Lung (tissue), 12 donors: ENCODE data around the gene ABCB10. TPM values are rescaled to one million over a fixed set of nuclear protein-coding genes. Genes with fewer than 3 reads are reported as not detected.

ENCODE experiments used
- ATAC-seq: fragments of 200-7000 bp; cut with Tn5 transposase; one replicate; pipeline ENCODE4 v1.9.1; 2020; ENCODE audit warnings: moderate number of reproducible peaks; ENCODE audit not compliant: insufficient read depth, low FRiP score
- DNase-seq, 3 donors: peaks; one replicate each; pipeline ENCODE4 v3.0.0-alpha.2; 2013 to 2017
- H3K27ac ChIP-seq, 2 donors: one replicate each; pipeline ENCODE4 v1.5.1; 2013; ENCODE audit warnings: mild to moderate bottlenecking in 2 of 2, moderate library complexity in 2 of 2, control low read depth in 1 of 2, inconsistent platforms in 1 of 2, low read depth in 1 of 2, low read length in 1 of 2
- H3K27me3 ChIP-seq, 3 donors: one replicate each; pipeline ENCODE4 v1.5.1; 2013; ENCODE audit warnings: low read length in 2 of 3; ENCODE audit not compliant: control insufficient read depth in 3 of 3, insufficient read depth in 3 of 3
- H3K36me3 ChIP-seq, 4 donors: one replicate each; pipeline ENCODE4 v1.5.1; 2013; ENCODE audit warnings: low read length in 4 of 4, mild to moderate bottlenecking in 1 of 4, moderate library complexity in 1 of 4; ENCODE audit not compliant: control insufficient read depth in 4 of 4, insufficient read depth in 4 of 4
- H3K4me1 ChIP-seq, 5 donors: one replicate each; pipeline ENCODE4 v1.5.1; 2013; ENCODE audit warnings: low read length in 5 of 5, mild to moderate bottlenecking in 2 of 5, moderate library complexity in 1 of 5; ENCODE audit not compliant: control insufficient read depth in 5 of 5, insufficient read depth in 5 of 5
- H3K4me3 ChIP-seq: one replicate; pipeline ENCODE4 v1.5.1; 2013; ENCODE audit warnings: mild to moderate bottlenecking, control low read depth, moderate library complexity
- H3K9ac ChIP-seq, 2 donors: one replicate each; pipeline ENCODE4 v1.5.1; 2013; ENCODE audit warnings: low read length in 2 of 2, control low read depth in 1 of 2; ENCODE audit not compliant: insufficient read depth in 1 of 2
- H3K9me3 ChIP-seq, 4 donors: one replicate each; pipeline ENCODE4 v1.5.1; 2013; ENCODE audit warnings: low read length in 3 of 4, mild to moderate bottlenecking in 1 of 4, moderate library complexity in 1 of 4; ENCODE audit not compliant: control insufficient read depth in 4 of 4, insufficient read depth in 3 of 4
- WGBS, 2 donors: extraction: QIAGEN DNeasy Blood & Tissue Kit; methylation state at CpG; one replicate each; pipeline ENCODE4 v1.1.7; 2013; 5-methylcytosine and 5-hydroxymethylcytosine counted together
- polyA plus RNA-seq, 2 donors: library from polyadenylated mRNA; stranded (reverse); fragments of 200-250 nt; gene quantifications; one replicate each; pipeline ENCODE4 v1.2.1, GENCODE V29; 2013
- total RNA-seq, 2 donors: library from RNA; depleted of rRNA in 1 of 2; stranded (reverse); fragments of >200 nt in 1 of 2; gene quantifications; one replicate each; pipeline ENCODE4 v1.2.1, GENCODE V29; 2014 to 2021
- TF ChIP-seq, protein P1 (sequence below): IDR thresholded peaks from 2 replicates; pipeline ENCODE4 v1.5.1; 2012; ENCODE audit warnings: mild to moderate bottlenecking; ENCODE audit errors: control extremely low read depth, extremely low read depth
- donor health status: control.
- donor health status: control.
- donor health status: Bipolar disorder and iron deficiency.
- donor health status: healthy.
- donor health status: DM: yes; HTN: yes; CAD: no.

Gene ABCB10
- total and polyA plus RNA-seq, 4 donors = 6.5 to 23.5 (median 14.2) TPM

- no peak for DNase-seq
- no peak overlapping the region for H3K4me3 ChIP-seq
- no peaks in the 10 kb centered on the region for H3K9me3 ChIP-seq
- no peak overlapping the region for H3K27ac ChIP-seq
- TF ChIP-seq, protein P1, sequence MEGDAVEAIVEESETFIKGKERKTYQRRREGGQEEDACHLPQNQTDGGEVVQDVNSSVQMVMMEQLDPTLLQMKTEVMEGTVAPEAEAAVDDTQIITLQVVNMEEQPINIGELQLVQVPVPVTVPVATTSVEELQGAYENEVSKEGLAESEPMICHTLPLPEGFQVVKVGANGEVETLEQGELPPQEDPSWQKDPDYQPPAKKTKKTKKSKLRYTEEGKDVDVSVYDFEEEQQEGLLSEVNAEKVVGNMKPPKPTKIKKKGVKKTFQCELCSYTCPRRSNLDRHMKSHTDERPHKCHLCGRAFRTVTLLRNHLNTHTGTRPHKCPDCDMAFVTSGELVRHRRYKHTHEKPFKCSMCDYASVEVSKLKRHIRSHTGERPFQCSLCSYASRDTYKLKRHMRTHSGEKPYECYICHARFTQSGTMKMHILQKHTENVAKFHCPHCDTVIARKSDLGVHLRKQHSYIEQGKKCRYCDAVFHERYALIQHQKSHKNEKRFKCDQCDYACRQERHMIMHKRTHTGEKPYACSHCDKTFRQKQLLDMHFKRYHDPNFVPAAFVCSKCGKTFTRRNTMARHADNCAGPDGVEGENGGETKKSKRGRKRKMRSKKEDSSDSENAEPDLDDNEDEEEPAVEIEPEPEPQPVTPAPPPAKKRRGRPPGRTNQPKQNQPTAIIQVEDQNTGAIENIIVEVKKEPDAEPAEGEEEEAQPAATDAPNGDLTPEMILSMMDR = no peak
- ATAC-seq = no peak
- peaks cover 0 to 6% (median 0%) of the 10 kb centered on the region in 5 donors for H3K4me1 ChIP-seq
- no peak overlapping the region for H3K9ac ChIP-seq
- peaks cover 14 to 26% (median 16%) of the 10 kb centered on the region in 4 donors for H3K36me3 ChIP-seq
- WGBS, 2 donors = 94 to 97% methylated on average over 5 of the region's 5 CpGs
- no peaks in the 10 kb centered on the region for H3K27me3 ChIP-seq
These were observed 41.7 kb upstream of the ABCB10 start for GRCh38 chr1:229600229-229600628.

- TF ChIP-seq, protein P1 = no peak
- DNase-seq (no peak), ATAC-seq (no peak)
- no peak overlapping the region for H3K4me3 ChIP-seq
- WGBS, 2 donors = 91% methylated on average over 3 of the region's 3 CpGs
- H3K27ac ChIP-seq = no peak overlapping the region
- no peaks in the 10 kb centered on the region for H3K27me3 ChIP-seq
- H3K36me3 ChIP-seq = peaks cover 18 to 32% (median 20%) of the 10 kb centered on the region in 4 donors
- peaks cover 0 to 6% (median 0%) of the 10 kb centered on the region in 5 donors for H3K4me1 ChIP-seq
- no peak overlapping the region for H3K9ac ChIP-seq
- H3K9me3 ChIP-seq = no peaks in the 10 kb centered on the region
These were observed 40.9 kb upstream of the ABCB10 start for GRCh38 chr1:229599218-229599954.

- ATAC-seq (no peak), DNase-seq (peak in 1 of 3 donors; percentile 0)
- Histone ChIP-seq H3K36me3 (peaks cover 19 to 33% (median 27%) of the 10 kb centered on the region in 4 donors), H3K4me1 (peaks cover 0 to 6% (median 0%) of the 10 kb centered on the region in 5 donors), H3K9ac (no peak overlapping the region), H3K27ac (peak overlapping the region; percentile 74 to 92), H3K27me3 (no peaks in the 10 kb centered on the region), H3K4me3 (no peak overlapping the region), H3K9me3 (no peaks in the 10 kb centered on the region)
- WGBS, 2 donors = 76 to 80% methylated on average over 3 of the region's 3 CpGs
- TF ChIP-seq, protein P1 = no peak
These were observed 39.4 kb upstream of the ABCB10 start for GRCh38 chr1:229597877-229598276.
